HG03066 (cell line): ENCODE data around the gene THUMPD2.
A peak's percentile ranks its signal among the peaks of the same experiment; 100 is the strongest.
"Not testable (repeated sequence)": the region's sequence is repeated elsewhere in the genome, so short reads cannot be mapped to it uniquely, and the experiment has no call there.

ENCODE experiments used
- ATAC-seq: cut with Tn5 transposase; IDR thresholded peaks from one replicate; pipeline ENCODE4 v1.9.1; 2021; ENCODE audit warnings: low read depth; ENCODE audit not compliant: unreplicated experiment

The THUMPD2 gene, protein sequence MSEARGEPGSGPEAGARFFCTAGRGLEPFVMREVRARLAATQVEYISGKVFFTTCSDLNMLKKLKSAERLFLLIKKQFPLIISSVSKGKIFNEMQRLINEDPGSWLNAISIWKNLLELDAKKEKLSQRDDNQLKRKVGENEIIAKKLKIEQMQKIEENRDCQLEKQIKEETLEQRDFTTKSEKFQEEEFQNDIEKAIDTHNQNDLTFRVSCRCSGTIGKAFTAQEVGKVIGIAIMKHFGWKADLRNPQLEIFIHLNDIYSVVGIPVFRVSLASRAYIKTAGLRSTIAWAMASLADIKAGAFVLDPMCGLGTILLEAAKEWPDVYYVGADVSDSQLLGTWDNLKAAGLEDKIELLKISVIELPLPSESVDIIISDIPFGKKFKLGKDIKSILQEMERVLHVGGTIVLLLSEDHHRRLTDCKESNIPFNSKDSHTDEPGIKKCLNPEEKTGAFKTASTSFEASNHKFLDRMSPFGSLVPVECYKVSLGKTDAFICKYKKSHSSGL

DNA sequence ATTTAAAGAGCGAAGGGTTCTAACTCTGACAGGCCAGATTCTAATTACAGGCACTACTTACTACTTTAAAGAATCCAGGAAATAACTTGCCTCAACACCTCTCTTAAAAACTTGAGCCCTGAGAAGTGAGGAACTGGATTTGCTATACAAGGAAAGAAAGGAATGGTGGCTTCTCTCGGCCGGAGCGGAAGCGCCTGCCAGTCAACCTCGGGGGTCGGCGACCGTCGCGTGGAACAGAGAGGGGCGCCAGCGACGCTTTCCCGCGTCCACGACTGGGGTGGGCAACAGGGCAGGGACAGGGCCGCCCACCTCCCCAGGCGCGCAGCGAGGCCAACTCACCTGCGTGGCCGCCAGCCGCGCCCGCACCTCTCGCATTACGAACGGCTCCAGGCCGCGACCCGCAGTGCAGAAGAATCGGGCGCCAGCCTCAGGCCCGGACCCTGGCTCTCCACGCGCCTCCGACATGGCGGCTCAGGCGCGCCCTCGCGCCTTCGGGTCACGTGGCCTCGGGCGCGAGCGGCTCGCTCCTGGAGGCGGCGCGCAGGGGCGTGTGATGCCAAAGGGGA lies at the start of gene THUMPD2:
Gene THUMPD2 (minus strand): TSS at position 484 of the 566 bp plus-strand sequence. CDS start 19 bp downstream, at position 465.
- peak; percentile 74 for ATAC-seq

DNA sequence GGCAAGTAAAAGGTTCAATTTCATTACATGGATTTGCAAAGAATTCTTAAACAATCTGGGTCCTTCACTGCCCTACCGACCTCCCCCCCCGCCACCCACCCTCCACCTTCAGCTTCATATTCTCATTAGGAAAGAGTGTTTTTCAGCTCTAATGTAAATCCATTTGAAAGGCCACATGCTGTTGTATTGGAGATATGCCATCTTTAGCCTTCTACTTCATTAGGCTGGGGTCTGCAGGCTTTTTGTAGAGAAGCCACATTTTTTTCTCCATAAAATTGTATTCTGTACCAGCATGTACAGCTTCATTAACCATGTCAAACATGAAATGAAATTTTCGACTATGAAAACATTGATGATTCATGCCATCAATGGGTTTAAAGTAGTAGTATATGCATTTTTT lies 42.8 kb upstream of the THUMPD2 start:
- ATAC-seq = no peak

DNA sequence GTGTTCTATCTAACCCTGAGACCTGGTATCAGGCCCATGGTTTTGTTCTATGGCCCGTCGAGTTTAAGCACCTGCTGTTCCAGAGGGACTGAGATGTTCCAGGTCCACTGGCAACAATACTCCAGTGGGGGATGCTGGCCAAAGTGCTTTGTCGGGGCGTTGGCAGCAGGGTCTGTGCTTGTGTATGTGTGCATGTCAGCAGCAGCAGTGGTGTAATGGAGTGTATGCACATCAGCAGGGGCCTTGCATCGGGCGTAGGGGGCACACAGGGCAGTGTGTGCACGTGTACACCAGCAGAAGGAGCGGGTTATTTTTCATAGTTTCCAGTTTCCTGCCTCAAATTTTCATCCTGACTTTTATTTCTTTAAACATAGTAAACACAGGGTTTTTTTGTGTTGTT lies 37.8 kb upstream of the THUMPD2 start:
- no peak for ATAC-seq

DNA sequence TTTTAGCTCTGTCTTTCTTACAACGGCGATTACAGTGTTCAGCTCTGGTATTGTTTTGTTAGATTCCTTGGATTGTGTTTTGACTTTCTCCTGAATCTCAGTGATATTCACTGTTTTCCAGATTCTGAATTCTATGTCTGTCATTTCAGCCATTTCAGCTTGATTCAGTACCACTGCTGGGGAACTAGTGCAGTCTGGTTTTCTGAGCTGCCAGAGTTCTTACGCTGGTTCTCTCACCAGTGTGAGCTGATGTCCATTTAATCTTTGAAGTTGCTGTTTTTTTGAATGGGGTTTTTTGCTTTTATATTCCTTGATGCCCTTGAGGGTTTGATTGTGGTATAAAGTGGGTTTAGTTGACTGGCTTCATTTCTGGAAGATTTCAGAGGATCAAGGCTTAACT lies 37.4 kb upstream of the THUMPD2 start:
- no peak for ATAC-seq

DNA sequence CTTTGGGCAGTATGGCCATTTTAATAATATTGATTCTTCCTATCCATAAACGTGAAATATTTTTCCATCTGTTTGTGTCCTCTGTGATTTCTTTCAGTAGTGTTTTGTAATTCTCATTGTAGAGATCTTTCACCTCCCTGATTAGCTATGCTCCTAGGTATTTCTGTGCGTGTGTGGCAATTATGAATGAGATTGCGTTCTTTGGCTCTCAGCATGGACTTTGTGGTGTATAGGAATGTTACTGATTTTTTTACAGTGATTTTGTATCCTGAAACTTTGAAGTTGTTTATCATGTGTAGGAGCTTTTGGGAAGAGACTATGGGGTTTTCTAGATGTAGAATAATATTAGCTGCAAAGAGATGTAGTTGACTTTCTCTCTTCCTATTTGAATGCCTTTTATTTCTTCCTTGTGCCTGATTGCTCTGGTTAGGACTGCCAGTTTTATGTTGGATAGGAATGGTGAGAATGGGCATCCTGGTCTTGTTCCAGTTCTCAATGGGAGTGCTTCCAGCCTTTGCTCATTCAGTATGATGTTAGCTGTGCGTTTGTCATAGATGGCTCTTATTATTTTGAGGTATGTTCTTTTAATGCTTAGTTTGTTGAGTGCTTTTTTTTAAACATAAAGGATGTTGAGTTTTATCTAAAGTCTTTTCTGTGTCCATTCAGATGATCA lies 27.0 kb upstream of the THUMPD2 start:
- no peak for ATAC-seq

DNA sequence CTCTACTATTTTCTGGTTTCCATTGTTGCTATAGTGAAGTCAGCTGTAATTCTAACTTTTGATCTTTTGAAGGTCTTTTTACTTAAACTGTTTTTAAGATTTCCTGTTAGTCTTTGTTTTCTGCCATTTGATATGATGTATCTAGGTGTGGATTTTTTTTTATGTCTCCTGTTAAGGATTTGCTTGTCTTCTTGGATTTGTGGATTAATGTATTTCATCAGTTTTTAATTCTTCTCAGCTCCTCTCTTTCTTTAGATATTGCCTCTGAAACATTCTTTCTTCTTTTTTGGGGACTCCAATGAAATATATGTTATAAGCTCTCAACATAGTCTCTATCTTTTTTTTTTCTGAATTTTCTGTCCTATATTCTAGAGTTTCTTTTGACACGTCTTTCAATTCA lies 24.8 kb upstream of the THUMPD2 start:
- ATAC-seq = no peak

DNA sequence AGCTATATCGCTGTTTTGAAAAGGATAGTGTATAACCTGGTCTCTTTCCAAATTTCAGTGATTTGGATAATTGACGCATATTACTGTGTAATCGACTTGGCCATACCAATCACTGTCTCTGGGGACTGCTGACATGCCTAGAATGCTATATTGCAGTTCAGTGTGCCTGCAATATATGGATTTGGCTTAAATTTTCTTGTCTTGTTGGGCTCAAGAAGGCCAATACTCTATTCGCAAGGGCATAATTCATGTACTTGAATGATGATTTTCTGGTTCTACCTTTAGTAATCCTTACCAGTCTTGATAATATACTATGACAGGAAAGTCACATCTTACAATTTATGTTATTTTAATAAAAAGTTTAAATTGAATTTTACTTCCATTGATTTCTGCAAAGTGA lies 21.7 kb upstream of the THUMPD2 start:
- ATAC-seq = no peak

DNA sequence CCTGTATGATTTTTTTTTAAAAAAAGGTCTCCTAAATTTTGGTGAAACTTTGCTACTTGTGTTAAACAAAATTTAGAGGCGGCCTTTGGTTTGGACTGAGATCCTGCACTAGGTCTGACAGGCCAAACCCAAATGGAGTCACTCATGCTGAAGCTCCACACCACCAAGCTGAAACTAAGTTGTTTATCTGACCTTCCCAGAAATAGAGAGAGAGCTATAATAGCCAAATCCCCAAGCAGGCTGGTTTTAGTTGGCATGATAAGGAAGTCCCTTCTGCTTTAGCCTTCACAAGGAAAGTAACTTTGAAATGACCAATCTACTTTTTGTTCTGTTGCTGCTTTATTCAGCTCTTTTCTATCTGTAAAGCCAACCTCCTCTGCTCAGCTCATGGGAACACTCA lies 17.1 kb upstream of the THUMPD2 start:
- ATAC-seq = no peak

DNA sequence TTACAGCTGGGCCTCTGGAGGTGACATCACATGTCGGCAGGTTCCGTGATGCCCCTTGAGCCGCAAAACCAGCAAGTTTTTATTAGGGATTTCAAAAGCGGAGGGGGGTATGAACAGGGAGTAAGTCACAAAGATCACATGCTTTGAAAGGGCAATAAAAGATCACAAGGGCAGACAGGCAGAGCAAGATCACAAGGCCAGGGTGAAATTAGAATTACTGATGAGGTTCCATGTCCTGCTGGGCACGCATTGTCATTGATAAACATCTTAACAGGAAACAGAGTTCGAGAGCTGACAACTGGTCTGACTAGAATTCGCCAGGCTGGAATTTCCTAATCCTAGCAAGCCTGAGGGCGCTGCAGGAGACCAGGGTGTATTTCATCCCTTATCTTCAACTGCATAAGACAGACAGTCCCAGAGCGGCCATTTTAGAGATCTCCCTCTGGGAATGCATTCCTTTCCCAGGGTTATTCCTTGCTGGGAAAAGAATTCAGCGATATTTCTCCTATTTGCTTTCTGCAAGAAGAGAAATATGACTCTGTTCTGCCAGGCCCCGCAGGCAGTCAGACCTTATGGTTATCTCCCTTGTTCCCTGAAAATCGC lies 11.3 kb upstream of the THUMPD2 start:
- ATAC-seq = not testable (repeated sequence)

DNA sequence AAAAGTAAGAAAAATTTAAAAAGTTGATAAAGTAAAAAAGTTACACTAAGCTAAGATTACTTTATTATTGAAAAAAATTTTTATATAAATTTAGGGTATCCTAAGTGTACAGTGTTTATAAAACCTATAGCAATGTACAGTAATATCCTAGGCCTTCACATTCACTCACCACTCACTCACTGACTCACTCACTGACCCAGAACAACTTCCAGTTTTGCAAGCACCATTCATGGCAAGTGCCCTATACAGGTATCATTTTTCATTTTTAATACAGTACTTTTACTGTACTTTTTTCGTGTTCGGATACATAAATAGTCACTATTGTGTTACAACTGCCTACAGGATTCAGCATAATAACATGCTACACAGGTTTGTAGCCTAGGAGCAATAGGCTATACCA lies 8.9 kb upstream of the THUMPD2 start:
- ATAC-seq = no peak

DNA sequence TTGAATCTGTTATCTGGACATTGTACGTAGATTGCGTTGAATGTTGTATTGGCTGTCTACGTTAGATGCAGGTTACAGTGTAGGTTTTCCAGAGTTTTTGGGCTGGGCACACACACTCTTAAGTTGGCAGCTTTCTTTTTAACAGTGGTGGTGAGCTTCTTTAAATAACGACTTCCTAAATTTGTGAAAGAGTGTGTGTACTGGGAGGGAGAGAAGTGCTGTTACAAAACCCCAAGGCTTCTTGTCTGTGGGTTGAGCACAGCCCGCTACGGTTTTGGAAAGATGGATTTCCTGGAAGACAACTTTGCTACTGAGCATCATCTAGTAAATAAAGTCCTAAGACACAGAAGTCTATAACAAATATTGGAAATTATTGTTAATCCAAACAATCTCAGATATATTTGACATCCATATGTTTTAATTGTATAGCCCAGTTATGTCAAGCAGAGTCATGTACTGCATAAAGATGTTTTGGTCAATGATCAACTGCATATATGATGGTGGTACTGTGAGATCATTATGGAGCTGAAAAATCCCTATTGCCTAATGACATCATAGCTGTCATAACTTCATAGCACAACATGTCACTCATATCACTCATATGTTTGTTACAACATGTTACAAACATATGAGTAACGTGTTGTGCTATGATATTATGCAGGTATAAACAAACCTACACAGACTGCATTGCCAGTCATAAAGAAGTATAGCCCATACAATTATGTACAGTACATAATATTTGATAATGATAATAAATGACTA lies 7.9 kb upstream of the THUMPD2 start:
- no peak for ATAC-seq

DNA sequence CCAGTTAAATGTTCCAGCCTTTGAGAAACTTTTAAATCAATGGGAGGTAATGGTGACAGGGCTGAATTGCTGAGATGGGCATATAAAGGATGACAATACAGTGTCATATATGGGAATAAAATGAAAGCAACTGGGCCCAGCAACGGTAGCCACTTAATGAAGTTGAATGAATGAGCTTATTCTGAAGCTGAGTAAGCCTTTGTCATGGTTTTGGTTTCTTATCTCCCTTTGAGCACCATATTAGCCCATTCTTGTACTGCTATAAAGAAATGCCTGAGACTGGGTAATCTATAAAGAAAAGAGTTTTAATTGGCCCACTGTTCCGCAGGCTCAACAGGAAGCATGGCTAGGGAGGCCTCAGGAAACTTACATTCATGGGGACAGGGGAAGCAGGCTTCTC lies 3.5 kb upstream of the THUMPD2 start:
- ATAC-seq = no peak

DNA sequence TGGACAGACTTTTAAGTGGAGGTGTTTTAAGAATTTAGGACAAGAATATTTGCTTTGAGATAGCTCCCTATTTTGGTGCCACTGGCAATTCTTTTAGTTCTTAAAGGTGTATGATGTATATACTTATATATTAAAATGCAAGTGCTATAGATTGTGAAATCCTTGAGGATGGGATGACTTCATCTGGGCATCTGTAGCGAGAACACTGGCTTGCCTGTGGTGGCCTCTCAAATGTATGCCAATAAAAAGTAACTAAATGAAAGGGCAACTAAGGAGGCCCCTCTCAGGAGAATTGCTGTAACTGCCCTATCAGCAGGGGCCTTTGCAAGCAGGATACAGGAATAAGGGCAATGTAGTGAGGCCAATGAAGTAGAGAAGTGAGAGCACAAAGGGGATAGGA lies 2.6 kb upstream of the THUMPD2 start:
- ATAC-seq = no peak

DNA sequence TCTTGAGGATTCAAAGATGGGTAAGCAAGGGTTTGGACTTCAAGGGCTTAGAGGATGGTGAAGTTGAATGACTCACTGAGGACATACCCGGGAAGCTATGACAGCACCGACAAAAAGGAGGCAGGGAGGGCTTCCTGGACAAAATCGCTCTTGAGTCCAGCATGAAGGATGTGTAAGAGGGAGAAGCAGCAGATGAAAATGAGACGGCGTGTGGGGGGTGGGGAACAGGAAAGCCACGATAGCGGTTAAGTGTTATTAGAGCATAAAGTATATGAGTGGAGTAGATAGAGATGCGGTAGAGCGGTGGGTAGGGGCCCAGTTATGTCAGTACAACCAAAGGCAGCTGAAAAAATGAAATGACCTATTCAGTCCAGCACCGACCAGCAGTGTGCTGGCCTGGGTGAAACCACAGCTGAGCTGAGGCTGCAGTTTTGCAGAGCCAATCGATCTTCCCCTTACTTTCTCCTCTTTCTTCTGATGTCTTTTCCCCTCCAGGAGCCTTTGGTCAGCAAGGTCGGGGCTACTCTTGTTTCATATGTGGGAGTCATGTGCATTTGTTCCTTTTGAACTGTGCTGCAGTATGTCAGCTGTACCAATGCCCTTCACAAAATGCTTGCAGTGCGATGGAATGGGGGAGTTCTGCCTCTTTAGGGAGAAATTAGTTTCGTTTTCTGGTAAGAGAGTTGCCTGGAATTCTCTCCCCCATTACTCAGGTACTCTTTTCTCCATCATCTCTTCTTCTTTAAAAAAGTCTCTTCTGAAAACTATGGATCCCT lies 2.0 kb upstream of the THUMPD2 start:
- ATAC-seq = no peak

DNA sequence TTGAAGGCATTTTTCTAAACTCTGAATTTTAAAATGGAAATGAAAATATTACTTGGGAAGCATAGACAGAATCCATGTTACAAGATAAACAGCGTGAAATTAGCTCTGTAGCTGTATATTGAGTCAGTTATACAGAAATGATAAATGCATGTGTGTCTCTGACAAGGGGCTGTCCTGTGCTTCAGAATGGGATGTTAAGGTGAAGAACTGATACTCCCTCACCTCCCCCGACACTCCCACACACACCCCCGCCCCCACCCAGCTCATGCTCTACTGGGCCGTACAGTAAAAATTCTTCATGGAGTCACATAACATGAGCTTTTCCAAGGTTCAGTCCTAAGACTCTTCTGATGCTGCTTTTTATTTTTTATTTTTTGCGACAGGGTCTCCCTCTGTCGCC lies 869 bp upstream of the THUMPD2 start:
- no peak for ATAC-seq

DNA sequence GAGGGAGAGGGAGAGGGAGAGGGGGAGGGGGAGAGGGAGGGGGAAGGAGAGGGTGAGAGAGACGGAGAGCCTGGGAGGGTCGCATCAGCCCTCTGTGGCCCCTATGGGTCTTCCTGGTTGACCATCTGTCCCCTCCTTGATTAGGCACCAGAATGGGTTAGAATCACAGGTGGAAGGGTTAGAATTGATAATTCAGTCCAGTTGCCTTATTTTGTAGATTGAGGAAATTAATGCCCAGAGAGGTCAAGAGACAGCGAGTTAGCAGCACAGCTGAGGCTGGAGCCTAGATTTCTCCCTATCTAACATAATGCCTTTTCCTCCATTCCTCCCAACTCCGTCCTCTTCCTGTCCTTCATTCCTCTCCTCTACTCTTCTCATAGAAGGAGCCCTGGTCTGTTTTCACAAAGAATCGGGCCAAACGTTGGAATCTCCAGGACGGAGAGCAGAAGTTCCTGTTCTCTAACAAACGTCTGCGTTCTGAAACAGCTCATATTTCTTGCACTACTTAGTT lies 338 bp upstream of the THUMPD2 start:
- no peak for ATAC-seq

DNA sequence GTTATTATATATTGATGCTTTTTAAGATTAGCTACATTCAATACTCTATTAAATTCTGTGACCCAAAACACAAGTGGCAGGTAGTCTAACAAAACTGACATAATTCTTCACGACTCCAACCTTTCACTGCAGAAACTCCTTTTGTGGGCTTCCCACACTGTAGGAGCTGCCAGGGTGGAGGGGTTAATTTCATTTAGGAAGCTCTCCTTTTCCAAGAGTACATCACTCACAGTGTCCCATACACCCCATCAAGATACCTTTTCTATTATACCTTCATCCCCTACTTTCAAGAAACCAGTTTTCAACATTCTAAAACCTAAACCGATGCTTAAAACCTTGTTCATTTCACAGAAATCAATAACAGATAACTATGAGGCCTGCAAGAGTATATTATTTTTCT lies 825 bp downstream of the THUMPD2 start:
- no peak for ATAC-seq

DNA sequence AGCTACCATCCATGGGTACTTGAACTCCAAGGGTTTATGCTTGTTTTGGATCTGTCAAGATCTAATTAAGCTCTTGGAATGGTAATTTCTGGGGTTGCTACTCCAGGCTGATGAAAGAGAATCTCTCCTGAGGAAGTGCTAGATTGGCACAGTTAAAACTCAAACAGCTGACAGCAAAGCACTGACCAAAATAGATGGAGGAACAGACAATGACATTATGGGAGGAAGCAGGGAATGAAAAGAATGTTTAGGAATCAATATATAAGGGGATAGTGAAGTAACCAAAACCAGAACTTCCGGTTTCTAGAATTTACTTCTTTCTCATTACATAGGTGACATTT lies 6.3 kb downstream of the THUMPD2 start:
- ATAC-seq = no peak

DNA sequence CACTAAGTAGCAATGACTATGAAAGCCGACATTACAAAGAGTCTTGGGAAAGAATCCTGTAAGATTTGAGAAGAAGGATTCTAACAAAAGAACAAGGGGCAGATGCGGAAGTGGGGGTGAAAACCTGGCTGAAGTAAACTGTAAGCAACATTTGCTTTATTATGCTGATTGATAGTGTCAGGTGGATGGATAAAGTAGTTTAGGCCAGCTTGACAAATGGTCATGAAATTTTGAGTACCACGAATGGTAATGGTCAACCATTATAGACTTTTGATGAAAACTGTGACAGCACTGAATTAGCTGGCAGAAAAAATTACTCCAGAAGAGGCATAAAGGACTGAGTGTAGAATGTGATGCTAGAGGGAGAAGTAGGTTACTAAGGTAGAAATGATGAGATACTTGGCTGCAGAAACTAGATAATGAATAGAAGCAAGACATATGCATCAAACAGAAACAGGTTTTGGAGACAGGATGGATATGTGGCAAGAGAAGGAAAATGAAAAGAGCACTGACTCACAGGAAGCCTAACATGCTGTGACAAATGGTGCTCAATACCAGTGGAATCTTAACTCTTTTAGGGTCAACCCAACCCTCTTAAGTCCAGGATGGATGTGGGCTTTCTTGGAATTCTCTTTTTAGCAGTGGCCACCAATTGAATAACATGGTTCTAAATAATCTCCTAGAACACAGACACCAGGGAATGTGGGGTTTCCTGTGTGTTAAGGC lies 6.8 kb downstream of the THUMPD2 start:
- no peak for ATAC-seq
